SU-DHL-6 (cell line): Measurements from ENCODE around the gene CWC27.

ENCODE experiments used
- EZH2phosphoT487 ChIP-seq: fragments of 200-600 bp; sonication (generic), shearing (Covaris generic); conservative IDR thresholded peaks from 2 replicates; pipeline ENCODE4 v1.6.1; 2018; ENCODE audit warnings: mild to moderate bottlenecking, antibody characterized with exemption, low read length, moderate library complexity, mixed read lengths
- TF ChIP-seq, protein P1 (sequence below): fragments of 200-600 bp; sonication (generic); IDR thresholded peaks from one replicate; pipeline ENCODE4 v1.5.1; 2017; ENCODE audit warnings: antibody characterized with exemption, mild to moderate bottlenecking, low read length, moderate library complexity; ENCODE audit not compliant: insufficient read depth, poor library complexity, severe bottlenecking

DNA sequence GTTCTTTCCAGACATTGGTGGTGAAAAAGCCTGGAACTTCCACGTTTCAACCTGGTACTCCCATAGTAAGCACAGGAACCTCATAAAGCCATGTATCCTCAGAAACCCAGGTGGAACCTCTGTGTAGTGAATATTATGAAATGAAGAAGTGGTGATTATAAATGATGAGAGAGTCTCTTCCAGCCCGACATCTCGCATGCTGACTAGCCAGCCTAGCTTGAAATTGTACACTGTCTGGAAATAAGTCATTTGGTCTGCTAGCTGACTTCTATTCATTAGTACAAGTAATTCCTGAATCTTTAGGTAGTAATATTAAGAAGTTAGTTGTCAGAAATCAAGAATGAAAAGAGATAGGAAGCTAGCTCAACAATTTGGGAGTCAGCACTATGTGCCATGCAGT, 203.3 kb downstream of the CWC27 start:
- TF ChIP-seq, protein P1, sequence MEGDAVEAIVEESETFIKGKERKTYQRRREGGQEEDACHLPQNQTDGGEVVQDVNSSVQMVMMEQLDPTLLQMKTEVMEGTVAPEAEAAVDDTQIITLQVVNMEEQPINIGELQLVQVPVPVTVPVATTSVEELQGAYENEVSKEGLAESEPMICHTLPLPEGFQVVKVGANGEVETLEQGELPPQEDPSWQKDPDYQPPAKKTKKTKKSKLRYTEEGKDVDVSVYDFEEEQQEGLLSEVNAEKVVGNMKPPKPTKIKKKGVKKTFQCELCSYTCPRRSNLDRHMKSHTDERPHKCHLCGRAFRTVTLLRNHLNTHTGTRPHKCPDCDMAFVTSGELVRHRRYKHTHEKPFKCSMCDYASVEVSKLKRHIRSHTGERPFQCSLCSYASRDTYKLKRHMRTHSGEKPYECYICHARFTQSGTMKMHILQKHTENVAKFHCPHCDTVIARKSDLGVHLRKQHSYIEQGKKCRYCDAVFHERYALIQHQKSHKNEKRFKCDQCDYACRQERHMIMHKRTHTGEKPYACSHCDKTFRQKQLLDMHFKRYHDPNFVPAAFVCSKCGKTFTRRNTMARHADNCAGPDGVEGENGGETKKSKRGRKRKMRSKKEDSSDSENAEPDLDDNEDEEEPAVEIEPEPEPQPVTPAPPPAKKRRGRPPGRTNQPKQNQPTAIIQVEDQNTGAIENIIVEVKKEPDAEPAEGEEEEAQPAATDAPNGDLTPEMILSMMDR = no peak
- no peak for TF ChIP-seq EZH2phosphoT487
